ENCODE data around the gene SEL1L3. TPM values are rescaled to one million over a fixed set of nuclear protein-coding genes. Genes with fewer than 3 reads are reported as not detected.

Gene SEL1L3
- total RNA-seq, 2 experiments from 2014 or later = 62.3 to 65.5 TPM

DNA sequence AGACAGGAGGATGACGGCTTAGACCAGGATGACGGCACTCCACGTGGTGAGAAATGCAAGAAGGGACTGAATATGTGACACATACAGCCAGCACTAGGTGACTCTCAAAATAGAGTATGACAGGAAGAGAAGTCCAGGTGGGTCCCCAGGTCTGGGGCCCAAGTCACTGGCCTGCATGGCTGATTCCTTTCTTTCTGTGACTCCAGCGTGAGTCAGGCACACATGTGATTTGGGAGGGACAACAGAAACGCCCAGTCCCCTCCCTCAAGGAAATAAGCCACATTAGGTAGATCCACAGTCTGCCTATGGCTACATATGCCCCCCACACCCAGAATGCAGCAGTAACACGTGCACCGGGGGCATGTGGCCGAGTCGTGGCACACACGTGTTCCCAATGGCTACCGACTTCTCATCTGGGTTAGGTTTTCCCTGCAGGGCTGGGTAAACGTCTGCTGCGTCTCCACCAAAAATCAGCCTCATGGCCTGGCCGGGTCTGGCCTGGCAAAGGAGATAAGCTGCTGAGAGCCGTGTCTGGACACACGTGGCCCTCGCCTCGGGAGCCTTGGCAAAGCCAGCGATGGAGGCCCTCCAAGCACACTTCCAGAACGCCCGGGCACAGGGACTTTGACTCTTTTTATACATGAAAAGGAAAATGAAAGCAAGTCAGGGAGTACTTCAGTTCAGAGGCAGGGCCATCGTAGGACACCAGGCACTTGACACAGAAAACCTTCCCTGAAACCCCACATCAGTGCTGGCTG lies 19.3 kb downstream of the SEL1L3 start:
- no peaks in the 10 kb centered on the region for H3K27me3 Mint-ChIP-seq (ENCODE audit: low read depth)
- ChIA-PET POLR2A (no interaction called here), CTCF (no interaction called here)
- peaks cover 59% of the 10 kb centered on the region for H3K36me3 Mint-ChIP-seq (ENCODE audit: low read depth)
- H3K9me3 Mint-ChIP-seq (ENCODE audit: insufficient read depth) = no peaks in the 10 kb centered on the region
- H3K4me1 Mint-ChIP-seq (ENCODE audit: low read depth) = peaks cover 57% of the 10 kb centered on the region
- H3K27ac Mint-ChIP-seq = peak overlapping the region; percentile 68
- ATAC-seq (peak; percentile 60), DNase-seq (peak; percentile 36)
- peak overlapping the region; percentile 25 for H3K4me3 Mint-ChIP-seq

DNA sequence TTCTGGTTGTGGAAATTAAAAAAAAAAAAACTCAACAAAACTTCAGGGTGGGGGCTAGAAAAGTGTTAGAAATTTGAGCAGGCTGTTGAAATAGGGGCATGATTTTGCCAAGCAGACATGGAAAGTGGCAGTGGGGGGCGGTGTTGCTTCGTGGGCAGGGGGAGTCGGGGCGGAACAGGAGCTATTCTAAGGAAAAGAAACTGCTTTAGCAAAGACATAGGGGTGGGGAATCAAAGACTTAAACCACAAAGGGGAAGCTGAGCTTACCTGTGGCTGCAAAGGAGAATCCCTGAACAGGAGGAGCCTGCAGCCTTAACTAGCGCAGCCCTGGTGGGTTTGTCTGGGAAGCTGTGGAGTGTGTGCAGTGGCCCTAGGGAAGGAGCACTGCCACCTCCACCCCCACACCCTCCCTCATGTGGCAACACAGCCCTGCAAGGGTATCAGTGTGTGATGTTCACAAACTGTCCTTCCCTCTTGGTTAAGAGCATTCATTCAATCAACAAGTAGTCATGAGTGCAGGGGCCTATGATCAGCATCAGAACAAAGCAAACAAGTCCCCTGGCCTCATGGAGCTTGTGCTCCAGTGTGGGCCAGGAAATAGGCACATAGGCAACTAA lies 20.5 kb downstream of the SEL1L3 start:
- H3K27ac Mint-ChIP-seq = peak overlapping the region; percentile 36
- no peaks in the 10 kb centered on the region for H3K9me3 Mint-ChIP-seq (ENCODE audit: insufficient read depth)
- no peak overlapping the region for H3K4me3 Mint-ChIP-seq
- CTCF ChIA-PET = interaction anchor here (0.5 to 2.5 kb wide), 14 partner anchors 11 to 616 kb away, joined by 3 to 10 read pairs (median 4); no protein-coding TSS in a partner anchor
- peaks cover 51% of the 10 kb centered on the region for H3K36me3 Mint-ChIP-seq (ENCODE audit: low read depth)
- DNase-seq (peak; percentile 74), ATAC-seq (peak; percentile 71)
- H3K27me3 Mint-ChIP-seq (ENCODE audit: low read depth) = no peaks in the 10 kb centered on the region
- H3K4me1 Mint-ChIP-seq (ENCODE audit: low read depth) = peaks cover 46% of the 10 kb centered on the region
- POLR2A ChIA-PET = no interaction called here

DNA sequence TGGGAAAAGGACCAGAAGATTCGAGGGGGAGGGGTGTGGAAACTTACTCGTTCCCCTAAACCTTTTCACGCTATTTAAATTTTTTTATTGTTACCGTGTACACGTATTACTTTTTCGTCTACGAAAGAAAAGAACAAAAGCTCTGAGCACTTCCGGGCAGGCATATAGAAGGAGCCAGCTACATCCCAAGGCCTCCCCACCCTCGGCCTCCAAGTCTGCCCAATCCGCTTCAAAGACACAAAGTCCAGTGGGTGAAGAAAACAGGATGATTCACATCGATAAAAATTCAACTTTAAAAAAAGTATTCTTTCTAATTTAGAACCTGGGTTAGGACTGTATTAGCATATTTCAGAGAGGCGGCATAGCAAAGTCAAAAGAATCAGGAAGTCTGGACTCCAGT lies 23.1 kb downstream of the SEL1L3 start:
- H3K4me3 Mint-ChIP-seq = no peak overlapping the region
- H3K4me1 Mint-ChIP-seq (ENCODE audit: low read depth) = peaks cover 33% of the 10 kb centered on the region
- H3K27ac Mint-ChIP-seq = no peak overlapping the region
- no peaks in the 10 kb centered on the region for H3K9me3 Mint-ChIP-seq (ENCODE audit: insufficient read depth)
- peaks cover 47% of the 10 kb centered on the region for H3K36me3 Mint-ChIP-seq (ENCODE audit: low read depth)
- DNase-seq (no peak), ATAC-seq (no peak)
- ChIA-PET CTCF (interaction anchor here (1.0 kb wide), 1 partner anchor 490 kb away, joined by 3 read pairs; no protein-coding TSS in a partner anchor), POLR2A (no interaction called here)
- no peaks in the 10 kb centered on the region for H3K27me3 Mint-ChIP-seq (ENCODE audit: low read depth)

DNA sequence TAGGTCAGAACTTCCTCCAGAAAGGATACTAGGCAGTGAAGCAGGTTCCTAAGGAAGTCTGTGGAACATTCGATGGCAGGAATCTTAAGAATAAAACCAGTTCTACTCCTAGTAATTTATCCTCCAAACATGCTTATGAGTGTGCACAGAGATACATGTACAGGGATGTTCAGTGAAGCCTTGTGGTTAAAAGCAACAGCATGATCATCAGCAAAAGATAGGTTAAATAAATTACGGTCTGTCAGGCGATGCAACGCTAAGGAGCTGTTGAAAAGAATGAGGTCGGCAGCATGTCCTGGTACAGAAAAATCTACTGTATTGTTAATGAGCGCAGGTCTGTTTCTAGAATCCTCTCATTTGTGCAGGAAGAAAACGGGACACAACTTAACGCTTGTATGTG lies 23.6 kb downstream of the SEL1L3 start:
- POLR2A ChIA-PET = no interaction called here
- Mint-ChIP-seq H3K27me3 (ENCODE audit: low read depth) (no peaks in the 10 kb centered on the region), H3K36me3 (ENCODE audit: low read depth) (peaks cover 48% of the 10 kb centered on the region), H3K4me3 (no peak overlapping the region), H3K9me3 (ENCODE audit: insufficient read depth) (no peaks in the 10 kb centered on the region), H3K27ac (no peak overlapping the region), H3K4me1 (ENCODE audit: low read depth) (peaks cover 29% of the 10 kb centered on the region)
- no peak for DNase-seq
- ATAC-seq = no peak
- CTCF ChIA-PET = interaction anchor here (1.0 kb wide), 1 partner anchor 490 kb away, joined by 3 read pairs; no protein-coding TSS in a partner anchor

DNA sequence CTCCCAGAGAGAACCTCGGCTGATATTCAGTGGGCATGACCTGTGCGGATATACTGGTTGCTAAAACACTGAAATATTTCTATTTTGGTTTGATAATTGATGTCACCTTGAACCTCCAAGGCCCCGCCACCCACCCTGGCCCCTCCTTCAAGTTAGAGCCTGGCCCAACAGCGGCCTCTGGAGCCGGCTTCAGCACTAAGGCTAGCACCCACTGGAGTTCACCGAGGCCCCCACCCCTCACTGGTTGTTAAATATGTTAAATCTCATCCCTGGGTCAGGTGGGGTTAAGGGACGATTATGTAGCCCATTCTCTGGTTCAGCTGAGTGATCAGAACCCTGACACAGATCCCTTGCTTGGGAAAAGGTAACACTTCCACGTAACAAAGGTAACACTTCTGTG lies 24.3 kb downstream of the SEL1L3 start:
- ATAC-seq (no peak), DNase-seq (no peak)
- CTCF ChIA-PET = interaction anchor here (1.6 kb wide), 1 partner anchor 16 kb away, joined by 4 read pairs; no protein-coding TSS in a partner anchor
- Mint-ChIP-seq H3K4me3 (no peak overlapping the region), H3K36me3 (ENCODE audit: low read depth) (peaks cover 42% of the 10 kb centered on the region), H3K9me3 (ENCODE audit: insufficient read depth) (no peaks in the 10 kb centered on the region), H3K27me3 (ENCODE audit: low read depth) (no peaks in the 10 kb centered on the region), H3K4me1 (ENCODE audit: low read depth) (peaks cover 22% of the 10 kb centered on the region), H3K27ac (no peak overlapping the region)
- POLR2A ChIA-PET = no interaction called here

DNA sequence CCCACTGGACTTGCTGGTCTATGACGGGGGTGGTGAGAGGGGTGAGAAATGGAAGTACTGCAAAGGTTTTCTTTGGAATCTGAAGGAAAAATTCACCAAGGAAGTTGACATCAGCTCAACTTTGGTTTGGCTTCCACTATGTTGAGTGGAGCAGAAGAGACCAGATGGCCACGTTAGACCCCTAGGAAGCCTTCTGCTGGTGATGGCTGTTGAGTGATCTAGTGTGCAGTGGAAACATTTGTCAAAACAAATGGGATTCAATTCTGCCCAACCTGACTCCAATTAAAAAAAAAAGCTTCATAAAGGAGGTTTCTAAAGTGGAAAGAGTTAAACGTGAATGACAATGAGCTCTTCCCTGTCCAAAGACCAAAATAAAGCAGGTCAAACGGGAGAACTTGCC lies 25.7 kb downstream of the SEL1L3 start:
- Mint-ChIP-seq H3K4me1 (ENCODE audit: low read depth) (peaks cover 8% of the 10 kb centered on the region), H3K27me3 (ENCODE audit: low read depth) (no peaks in the 10 kb centered on the region), H3K27ac (no peak overlapping the region), H3K36me3 (ENCODE audit: low read depth) (peaks cover 40% of the 10 kb centered on the region), H3K4me3 (no peak overlapping the region), H3K9me3 (ENCODE audit: insufficient read depth) (no peaks in the 10 kb centered on the region)
- ATAC-seq (no peak), DNase-seq (no peak)
- ChIA-PET POLR2A (no interaction called here), CTCF (interaction anchor here (0.6 to 1.6 kb wide), 3 partner anchors 18 to 72 kb away, joined by 3 to 4 read pairs (median 3); no protein-coding TSS in a partner anchor)

DNA sequence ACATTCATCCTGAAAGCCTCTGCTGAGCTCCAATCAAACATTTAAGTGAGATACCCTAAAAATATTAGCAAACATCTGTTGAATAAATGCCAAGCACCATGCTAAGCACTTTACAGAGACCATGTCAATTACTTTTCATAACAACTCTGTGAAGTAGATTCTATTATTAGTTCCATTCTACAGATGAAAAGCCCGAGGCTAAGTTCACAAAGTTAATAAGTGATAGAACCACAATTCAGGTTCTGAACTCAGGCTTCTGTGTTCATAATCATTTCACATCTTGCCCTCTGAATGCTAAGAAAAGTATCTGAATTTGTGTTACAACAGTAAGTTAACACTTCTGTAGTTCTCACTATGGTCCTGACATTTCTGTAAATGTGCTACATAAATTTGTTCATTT lies 27.4 kb downstream of the SEL1L3 start:
- Mint-ChIP-seq H3K9me3 (ENCODE audit: insufficient read depth) (no peaks in the 10 kb centered on the region), H3K36me3 (ENCODE audit: low read depth) (peaks cover 51% of the 10 kb centered on the region), H3K27ac (no peak overlapping the region), H3K4me3 (no peak overlapping the region), H3K27me3 (ENCODE audit: low read depth) (no peaks in the 10 kb centered on the region), H3K4me1 (ENCODE audit: low read depth) (no peaks in the 10 kb centered on the region)
- ATAC-seq = no peak
- POLR2A ChIA-PET = no interaction called here
- CTCF ChIA-PET = interaction anchor here (1.2 kb wide), 1 partner anchor 34 kb away, joined by 3 read pairs; no protein-coding TSS in a partner anchor
- DNase-seq = no peak

DNA sequence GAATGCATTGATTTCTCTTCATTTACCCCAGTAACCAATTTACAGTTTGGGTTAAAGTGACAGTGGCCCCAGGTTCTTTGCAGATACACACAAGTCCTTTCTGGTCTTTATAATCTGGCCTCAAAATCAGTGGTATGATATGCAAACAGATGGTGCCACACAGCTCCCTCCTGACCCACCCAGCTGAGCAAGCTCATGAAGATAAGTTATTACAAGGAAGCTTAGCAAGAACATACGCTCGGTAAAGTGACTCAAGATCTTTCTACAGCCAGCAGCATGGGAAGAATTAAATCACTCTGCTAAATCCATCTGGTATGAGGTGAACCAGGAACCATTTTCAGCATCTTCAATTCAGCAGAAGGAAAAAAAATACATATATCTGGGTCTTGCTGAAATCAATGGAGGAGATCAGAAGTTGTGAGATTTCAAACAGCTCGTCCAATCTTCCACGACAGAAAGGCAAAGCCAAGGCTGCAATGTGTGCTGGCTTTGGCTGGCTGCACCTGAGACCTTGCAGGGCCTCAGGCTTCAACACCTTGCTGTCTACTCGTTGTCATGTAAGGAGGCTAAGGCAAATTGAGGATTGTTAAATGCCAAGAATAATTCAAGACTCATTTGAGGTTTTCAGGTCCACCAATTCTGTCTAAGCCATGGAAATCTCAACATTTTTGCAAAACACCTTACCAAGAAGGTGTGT lies 28.2 kb downstream of the SEL1L3 start:
- ATAC-seq (no peak), DNase-seq (no peak)
- Mint-ChIP-seq H3K4me3 (no peak overlapping the region), H3K9me3 (ENCODE audit: insufficient read depth) (no peaks in the 10 kb centered on the region), H3K4me1 (ENCODE audit: low read depth) (no peaks in the 10 kb centered on the region), H3K27me3 (ENCODE audit: low read depth) (no peaks in the 10 kb centered on the region), H3K36me3 (ENCODE audit: low read depth) (peaks cover 56% of the 10 kb centered on the region), H3K27ac (no peak overlapping the region)
- ChIA-PET POLR2A (no interaction called here), CTCF (interaction anchor here (1.2 kb wide), 1 partner anchor 34 kb away, joined by 3 read pairs; no protein-coding TSS in a partner anchor)

DNA sequence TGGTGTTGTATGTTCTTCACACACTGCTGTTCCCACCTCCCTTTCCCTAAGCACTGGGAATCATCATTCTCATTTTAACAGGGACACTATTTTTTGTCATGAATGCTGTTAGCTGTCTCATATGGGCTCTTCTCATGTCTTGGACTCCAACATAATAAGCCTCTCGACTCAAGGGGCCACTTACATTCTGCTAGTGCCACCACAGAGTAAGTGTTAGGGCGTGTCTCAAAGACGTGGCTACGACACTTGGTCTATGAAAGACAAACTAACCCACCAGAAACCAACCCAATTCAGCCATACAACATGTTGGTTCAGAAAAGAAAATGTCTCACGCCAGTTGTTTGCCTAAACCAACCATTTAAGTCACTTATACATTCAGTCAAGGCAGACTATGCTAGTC lies 32.2 kb downstream of the SEL1L3 start:
- H3K27ac Mint-ChIP-seq = no peak overlapping the region
- ATAC-seq = no peak
- H3K4me3 Mint-ChIP-seq = no peak overlapping the region
- no peaks in the 10 kb centered on the region for H3K4me1 Mint-ChIP-seq (ENCODE audit: low read depth)
- no peaks in the 10 kb centered on the region for H3K9me3 Mint-ChIP-seq (ENCODE audit: insufficient read depth)
- DNase-seq = no peak
- CTCF ChIA-PET = no interaction called here
- H3K36me3 Mint-ChIP-seq (ENCODE audit: low read depth) = peaks cover 50% of the 10 kb centered on the region
- H3K27me3 Mint-ChIP-seq (ENCODE audit: low read depth) = no peaks in the 10 kb centered on the region
- POLR2A ChIA-PET = interaction anchor here (0.6 kb wide), 1 partner anchor 265 kb away, joined by 3 read pairs; no protein-coding TSS in a partner anchor

DNA sequence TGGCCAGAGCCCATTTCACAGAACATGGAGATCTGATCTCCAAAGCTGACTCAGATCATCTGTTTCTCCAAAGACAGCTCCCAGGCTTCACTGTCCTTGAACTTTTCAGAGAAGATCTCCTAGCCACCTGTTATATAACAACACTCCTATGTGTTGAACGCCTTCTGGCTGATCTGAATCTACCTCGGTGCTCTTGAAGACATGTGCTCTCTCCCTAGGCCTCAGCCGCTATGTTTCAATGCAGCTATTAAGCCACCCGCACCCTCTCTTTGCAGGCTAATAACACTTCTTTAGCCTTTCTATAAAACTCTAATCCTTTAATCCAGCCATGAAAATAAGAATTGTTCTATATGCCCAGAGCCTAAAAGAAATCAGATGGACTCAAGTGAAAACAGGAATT lies 34.9 kb downstream of the SEL1L3 start:
- Mint-ChIP-seq H3K27ac (no peak overlapping the region), H3K9me3 (ENCODE audit: insufficient read depth) (no peaks in the 10 kb centered on the region), H3K36me3 (ENCODE audit: low read depth) (peaks cover 35% of the 10 kb centered on the region), H3K4me3 (no peak overlapping the region), H3K27me3 (ENCODE audit: low read depth) (no peaks in the 10 kb centered on the region), H3K4me1 (ENCODE audit: low read depth) (no peaks in the 10 kb centered on the region)
- POLR2A ChIA-PET = no interaction called here
- ATAC-seq = no peak
- no peak for DNase-seq
- CTCF ChIA-PET = no interaction called here

DNA sequence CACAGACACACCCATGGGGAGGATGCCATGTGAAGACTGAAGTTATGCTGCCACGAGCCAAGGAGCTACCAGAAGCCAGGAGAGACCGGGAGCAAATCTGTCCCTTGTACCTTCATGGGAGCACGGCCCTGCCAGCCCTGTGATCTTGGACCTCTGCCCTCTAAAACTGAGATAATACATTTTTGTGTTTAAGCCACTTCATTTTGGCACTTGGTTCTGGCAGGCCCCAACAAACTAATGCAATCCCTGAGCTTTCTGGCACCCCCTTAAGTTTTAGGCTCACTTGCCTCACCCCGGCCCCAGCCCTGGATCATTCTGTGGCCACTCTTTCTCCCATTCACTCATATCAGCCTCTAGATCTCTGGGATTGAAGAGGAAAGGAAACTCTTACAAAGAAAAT lies 35.4 kb downstream of the SEL1L3 start:
- Mint-ChIP-seq H3K36me3 (ENCODE audit: low read depth) (peaks cover 32% of the 10 kb centered on the region), H3K4me3 (no peak overlapping the region), H3K4me1 (ENCODE audit: low read depth) (no peaks in the 10 kb centered on the region), H3K27me3 (ENCODE audit: low read depth) (no peaks in the 10 kb centered on the region), H3K9me3 (ENCODE audit: insufficient read depth) (no peaks in the 10 kb centered on the region), H3K27ac (no peak overlapping the region)
- DNase-seq = no peak
- CTCF ChIA-PET = no interaction called here
- ATAC-seq = no peak
- POLR2A ChIA-PET = no interaction called here
